SJCRH30 (cell line): ENCODE data around the gene BTBD2. TPM values are rescaled to one million over a fixed set of nuclear protein-coding genes. Genes with fewer than 3 reads are reported as not detected.

Source experiments
- DNase-seq, 2 experiments: peaks; one replicate each; pipeline ENCODE4 v3.0.0-alpha.2; 2015 to 2020
- H3K27ac ChIP-seq: fragments of 250-450 bp; sonication (Bioruptor Pico); 2 replicates; pipeline ENCODE4 v1.5.1; 2020; ENCODE audit warnings: mild to moderate bottlenecking, moderate library complexity
- H3K27me3 ChIP-seq: fragments of 250-450 bp; sonication (Bioruptor Pico); 2 replicates; pipeline ENCODE4 v1.5.1; 2020; ENCODE audit warnings: mild to moderate bottlenecking, moderate library complexity
- H3K36me3 ChIP-seq: fragments of 250-450 bp; sonication (Bioruptor Pico); 2 replicates; pipeline ENCODE4 v1.5.1; 2020; ENCODE audit warnings: mild to moderate bottlenecking, moderate library complexity
- H3K4me1 ChIP-seq: fragments of 250-450 bp; sonication (Bioruptor Pico); 2 replicates; pipeline ENCODE4 v1.5.1; 2020; ENCODE audit warnings: mild to moderate bottlenecking, moderate library complexity
- H3K4me3 ChIP-seq: fragments of 250-450 bp; sonication (Bioruptor Pico); 2 replicates; pipeline ENCODE4 v1.5.1; 2020; ENCODE audit warnings: mild to moderate bottlenecking, moderate library complexity
- H3K9me3 ChIP-seq: fragments of 250-450 bp; sonication (Bioruptor Pico); replicated peaks from 2 replicates; pipeline ENCODE4 v1.5.1; 2020; ENCODE audit warnings: mild to moderate bottlenecking, moderate library complexity
- total RNA-seq: library from RNA; depleted of rRNA; stranded (reverse); fragments of >200 nt; shearing (Covaris generic); gene quantifications from 2 replicates; pipeline ENCODE4 v1.2.3, GENCODE V29; 2014

Gene BTBD2
- total RNA-seq, 1 experiment from 2014 or later = 16.2 TPM

DNA sequence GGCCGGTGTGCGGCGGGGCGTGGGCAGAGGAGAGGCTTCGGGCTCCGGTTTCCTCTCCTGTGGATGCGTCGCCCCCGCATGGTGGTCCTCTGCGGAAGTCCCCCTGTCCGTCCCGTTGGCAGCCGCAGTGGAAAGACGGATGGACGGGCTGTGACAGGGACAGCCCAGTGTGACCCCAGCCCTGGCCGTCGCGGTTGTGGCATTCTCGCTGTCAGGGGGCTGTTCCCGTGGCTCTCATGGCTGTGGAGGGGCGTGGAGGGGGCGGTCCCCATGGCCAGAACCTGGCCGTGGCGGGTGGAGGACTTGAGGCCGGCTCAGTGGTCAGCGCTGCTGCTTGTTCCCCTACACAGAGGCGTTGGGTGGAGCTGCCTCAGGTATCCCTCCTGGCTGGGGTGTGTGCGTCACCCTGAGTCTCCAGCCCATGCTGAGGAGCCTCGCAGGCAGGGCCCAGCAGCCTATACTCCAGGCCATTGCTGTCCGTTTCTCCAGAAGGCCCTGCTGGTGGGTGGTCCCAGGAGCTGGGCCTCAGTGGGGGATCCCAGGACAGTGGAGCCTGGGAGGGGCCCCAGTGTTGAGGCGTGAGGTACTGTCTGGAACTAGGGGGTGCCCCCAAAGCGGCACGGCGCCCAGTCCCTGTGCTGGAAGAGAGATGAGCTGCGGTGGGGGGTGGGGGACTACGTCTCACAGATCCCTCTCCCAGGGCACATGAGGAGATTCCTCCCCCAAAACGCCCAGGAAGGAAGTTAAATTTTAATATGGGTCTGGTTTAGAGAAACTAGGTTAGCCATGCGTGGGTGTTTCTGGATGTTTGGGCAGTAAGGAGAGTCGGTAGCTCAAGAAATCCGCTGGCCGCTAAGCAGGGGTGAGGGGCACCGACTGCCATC is 54.3 kb downstream of the BTBD2 start:
- no peaks in the 10 kb centered on the region for H3K4me1 ChIP-seq
- H3K27me3 ChIP-seq = no peaks in the 10 kb centered on the region
- H3K4me3 ChIP-seq = no peak overlapping the region
- no peak overlapping the region for H3K27ac ChIP-seq
- DNase-seq = no peak
- no peaks in the 10 kb centered on the region for H3K9me3 ChIP-seq
- no peaks in the 10 kb centered on the region; the same call in 1 of the 2 replicates for H3K36me3 ChIP-seq

DNA sequence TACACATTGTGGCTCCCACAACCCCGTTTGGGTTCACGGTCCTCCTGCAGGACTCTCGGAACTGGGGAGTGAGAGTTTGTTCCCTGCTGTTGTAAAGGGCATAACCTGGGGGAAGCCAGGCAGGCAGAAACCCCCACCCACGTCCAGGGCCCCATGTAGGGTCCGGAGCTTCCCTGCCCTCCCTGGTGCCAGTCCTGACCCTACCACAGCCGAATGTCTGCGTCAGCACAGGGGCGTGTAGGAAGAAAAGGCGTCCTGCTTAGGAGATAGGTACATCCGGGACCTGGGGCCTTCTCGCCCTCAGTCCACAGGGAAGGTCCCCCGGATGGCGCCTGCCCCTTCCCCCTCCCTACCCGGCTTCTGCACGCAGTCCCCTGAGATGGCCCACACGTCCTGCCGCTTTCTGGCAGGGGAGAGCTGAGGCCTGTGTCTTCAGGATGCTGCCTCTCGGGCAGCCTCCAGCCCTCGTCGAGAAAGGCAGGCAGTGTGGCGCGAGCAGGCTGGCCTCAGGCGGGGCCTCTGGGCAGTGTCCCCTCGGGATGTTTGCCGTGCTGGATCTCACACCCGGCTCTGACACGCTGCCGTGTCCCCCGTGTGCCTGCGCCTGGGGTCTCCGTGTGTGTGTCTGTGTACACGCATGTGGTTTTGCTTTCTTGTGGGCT is 55.5 kb downstream of the BTBD2 start:
- Histone ChIP-seq H3K27me3 (no peaks in the 10 kb centered on the region), H3K4me3 (no peak overlapping the region), H3K27ac (no peak overlapping the region), H3K4me1 (no peaks in the 10 kb centered on the region), H3K36me3 (no peaks in the 10 kb centered on the region; the same call in 1 of the 2 replicates), H3K9me3 (no peaks in the 10 kb centered on the region)
- no peak for DNase-seq

DNA sequence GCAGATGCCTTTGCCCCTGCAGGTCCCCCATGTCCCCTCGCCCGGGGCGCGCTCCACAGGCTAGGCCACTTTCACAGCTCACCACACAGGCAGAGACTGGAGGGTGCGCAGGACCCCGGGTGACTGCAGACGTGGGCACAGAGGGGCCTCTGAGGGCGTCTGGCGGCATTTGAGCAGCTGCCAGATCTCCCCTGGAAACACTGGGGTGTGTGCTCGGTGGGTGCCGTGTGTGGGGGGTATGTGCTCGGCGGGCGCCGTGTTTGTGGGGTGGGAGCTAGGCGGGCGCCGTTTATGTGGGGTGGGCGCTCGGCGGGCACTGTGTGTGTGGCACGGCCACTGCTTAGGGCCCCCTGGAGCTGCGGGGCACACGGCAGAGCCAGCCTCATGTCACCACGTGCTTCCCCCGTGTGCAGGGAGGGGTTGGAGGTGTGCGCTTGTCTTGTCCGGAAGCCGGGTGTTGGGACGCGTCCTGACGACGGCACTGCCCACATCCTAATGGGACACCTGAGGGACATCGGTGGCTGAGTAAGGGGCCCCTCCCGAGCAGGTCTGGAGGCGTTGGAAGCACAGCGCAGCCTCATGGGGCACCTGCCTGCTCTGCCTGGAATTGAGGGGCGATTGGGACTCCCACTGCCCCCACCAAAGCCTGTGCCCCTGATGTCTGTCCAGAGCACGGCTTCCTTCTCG is 57.8 kb downstream of the BTBD2 start:
- no peak overlapping the region for H3K27ac ChIP-seq
- H3K4me1 ChIP-seq = no peaks in the 10 kb centered on the region
- DNase-seq = no peak
- no peaks in the 10 kb centered on the region for H3K27me3 ChIP-seq
- H3K36me3 ChIP-seq = no peaks in the 10 kb centered on the region
- H3K9me3 ChIP-seq = no peaks in the 10 kb centered on the region
- H3K4me3 ChIP-seq = no peak overlapping the region

DNA sequence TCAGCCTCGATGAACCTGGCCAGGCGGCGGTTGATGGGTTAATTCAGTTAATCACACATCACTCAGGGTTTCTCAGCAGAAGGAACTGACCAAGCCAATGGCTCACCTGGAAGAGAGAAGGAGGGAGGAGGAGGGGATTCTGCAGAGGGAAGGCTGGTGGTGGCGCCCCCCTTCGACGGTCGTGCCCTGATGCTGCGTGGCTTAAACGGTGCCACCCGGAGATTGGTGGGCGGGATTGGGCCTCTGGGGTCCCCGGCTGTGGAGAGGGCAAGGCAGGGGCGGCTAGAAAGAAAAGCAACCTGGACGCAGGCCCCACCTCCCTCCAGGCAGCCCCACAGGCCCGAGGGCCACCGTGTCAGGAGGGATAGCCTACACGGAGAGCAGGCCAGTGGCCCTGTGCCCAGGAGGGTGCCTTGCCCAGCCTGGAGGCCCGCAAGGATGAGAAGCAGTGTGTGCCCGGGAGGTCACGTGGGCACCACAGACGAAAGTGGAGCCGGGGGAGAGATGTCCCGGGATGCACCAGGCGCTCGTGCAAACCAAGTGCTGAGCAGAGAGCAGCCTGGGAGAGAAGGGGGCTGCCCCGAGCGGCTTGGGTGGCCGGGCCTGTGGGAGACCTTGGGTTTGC is 58.5 kb downstream of the BTBD2 start:
- H3K27ac ChIP-seq = no peak overlapping the region
- H3K4me1 ChIP-seq = no peaks in the 10 kb centered on the region
- no peak for DNase-seq

DNA sequence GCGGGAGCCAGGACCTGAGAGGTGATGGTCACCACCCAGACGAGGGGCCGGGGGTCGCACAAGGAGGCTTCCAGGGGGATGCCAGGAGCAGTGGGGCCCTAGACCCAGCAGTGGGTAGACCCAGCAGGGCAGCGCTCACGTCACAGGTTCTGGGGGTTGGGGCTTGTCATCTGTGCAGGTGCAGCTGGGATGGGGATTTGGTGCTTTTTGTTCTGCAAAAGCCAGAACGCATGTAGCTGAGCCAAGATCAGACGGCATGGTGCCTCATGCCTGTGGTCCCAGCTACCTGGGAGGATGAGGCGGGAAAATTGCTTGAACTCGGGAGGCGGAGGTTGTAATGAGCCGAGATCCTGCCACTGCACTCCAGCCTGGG is 59.4 kb downstream of the BTBD2 start:
- Histone ChIP-seq H3K27me3 (no peaks in the 10 kb centered on the region), H3K4me3 (no peak overlapping the region), H3K9me3 (no peaks in the 10 kb centered on the region), H3K36me3 (peaks cover 3% of the 10 kb centered on the region), H3K27ac (no peak overlapping the region), H3K4me1 (no peaks in the 10 kb centered on the region)
- DNase-seq = no peak

More for the DNA sequence above, 58.5 kb downstream of the BTBD2 start:
- Histone ChIP-seq H3K27me3 (no peaks in the 10 kb centered on the region), H3K9me3 (no peaks in the 10 kb centered on the region), H3K36me3 (peaks cover under 1% of the 10 kb centered on the region; the same call in 1 of the 2 replicates), H3K4me3 (no peak overlapping the region)

DNA sequence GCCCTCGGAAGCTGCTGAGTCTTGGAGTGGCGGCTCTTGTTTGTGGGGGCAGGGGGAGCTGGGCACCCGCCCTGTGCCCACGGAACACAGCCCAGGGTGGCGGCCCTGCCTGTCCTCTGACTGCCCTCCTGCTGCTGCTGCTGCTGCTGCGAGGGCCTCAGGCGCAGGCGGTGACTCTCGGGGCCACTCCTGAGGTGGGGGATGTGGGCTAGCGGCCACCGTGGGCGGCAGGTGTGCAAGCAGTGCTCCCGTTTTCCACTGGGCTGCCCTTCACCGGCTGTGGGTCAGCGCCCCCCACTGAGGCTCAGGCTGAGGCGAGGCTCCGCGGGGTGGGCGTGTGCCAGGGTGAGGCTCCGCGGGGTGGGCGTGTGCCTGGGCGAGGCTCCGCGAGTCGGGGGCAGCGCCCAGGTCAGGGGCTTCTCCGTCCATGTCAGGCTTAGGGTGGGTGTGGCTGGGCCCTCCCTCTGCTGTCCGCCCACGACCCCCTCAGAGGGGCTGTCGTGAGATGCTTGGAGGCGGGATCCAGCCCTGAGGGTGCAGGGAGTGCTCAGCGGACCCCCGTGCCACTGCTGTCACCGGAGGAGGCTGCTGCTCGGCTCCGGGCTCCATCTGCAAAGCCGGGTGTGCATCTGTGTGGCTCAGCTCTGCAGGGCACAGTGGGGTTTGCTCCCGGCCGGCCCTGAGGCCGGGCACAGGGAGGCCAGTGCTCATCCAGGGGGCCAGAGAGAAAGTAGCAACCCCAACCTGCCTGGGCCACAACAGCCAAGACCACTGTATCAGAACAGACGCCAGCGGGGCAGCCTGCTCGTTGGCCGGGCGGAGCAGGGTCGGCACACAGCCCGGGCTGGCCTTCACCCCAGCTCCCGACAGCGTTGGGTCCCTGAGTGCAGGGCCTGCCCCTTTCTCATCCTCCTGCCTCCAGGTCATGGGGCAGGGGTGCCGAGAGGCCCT is 60.1 kb downstream of the BTBD2 start:
- no peak for DNase-seq
- H3K27me3 ChIP-seq = no peaks in the 10 kb centered on the region
- no peaks in the 10 kb centered on the region for H3K4me1 ChIP-seq
- H3K27ac ChIP-seq = no peak overlapping the region
- no peak overlapping the region for H3K4me3 ChIP-seq
- H3K9me3 ChIP-seq = no peaks in the 10 kb centered on the region
- H3K36me3 ChIP-seq = peaks cover 3% of the 10 kb centered on the region

DNA sequence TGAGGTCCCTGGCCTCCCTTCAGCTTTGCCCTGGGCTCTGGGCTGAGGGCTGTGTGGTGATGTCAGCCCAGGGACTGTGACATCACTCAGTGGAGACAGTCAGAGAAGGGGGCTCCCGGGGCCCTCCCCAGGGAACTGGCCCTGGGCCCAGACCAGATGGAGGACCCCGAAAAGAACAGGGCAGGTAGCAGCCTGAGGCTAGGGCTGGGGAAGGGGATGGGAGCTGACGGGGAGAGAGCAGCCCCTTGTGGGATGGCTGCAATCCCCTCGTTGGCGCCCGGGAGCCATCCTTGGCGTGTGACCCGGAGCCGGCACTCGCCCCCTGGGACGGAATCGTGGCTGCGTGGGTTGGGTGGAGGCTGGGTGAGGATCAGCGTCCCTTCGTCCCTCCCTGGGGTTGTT is 61.0 kb downstream of the BTBD2 start:
- Histone ChIP-seq H3K36me3 (peaks cover 6% of the 10 kb centered on the region), H3K4me3 (no peak overlapping the region), H3K4me1 (no peaks in the 10 kb centered on the region), H3K9me3 (no peaks in the 10 kb centered on the region), H3K27ac (no peak overlapping the region), H3K27me3 (no peaks in the 10 kb centered on the region)
- no peak for DNase-seq

DNA sequence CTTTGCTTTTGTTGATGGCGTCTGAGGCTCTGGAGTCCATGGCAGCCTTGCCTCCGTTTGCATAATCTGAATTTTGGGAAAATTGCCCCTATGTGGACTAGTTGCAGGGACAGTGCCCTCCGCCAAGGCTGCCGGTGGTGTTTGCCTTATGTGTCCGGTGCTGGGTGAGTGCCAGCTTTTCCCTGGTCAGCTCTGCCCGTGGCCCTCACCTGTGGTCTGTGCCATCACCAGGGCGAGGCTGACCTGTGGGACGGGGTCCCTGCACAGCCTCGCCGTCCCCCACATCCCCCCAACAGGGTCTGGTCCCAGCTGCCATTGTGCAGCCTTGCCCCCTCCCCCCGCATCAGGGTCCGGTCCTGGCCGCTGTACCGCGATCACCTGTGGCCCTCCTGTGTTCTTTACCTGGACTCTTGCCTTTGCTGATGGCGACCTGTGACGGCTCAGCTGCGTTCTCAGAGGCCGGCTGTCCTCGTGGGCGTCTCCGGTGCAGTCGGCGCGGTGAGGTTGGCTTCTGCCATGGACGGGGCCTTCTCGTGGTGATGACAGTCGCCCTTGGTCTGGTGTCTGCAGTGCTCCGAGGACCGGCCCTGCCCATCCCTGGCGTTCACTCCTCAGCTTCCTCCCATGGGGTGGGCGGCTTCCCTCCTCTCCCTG is 61.9 kb downstream of the BTBD2 start:
- Histone ChIP-seq H3K4me3 (no peak overlapping the region), H3K27me3 (no peaks in the 10 kb centered on the region), H3K27ac (no peak overlapping the region), H3K4me1 (no peaks in the 10 kb centered on the region), H3K9me3 (no peaks in the 10 kb centered on the region), H3K36me3 (peaks cover 8% of the 10 kb centered on the region)
- no peak for DNase-seq

DNA sequence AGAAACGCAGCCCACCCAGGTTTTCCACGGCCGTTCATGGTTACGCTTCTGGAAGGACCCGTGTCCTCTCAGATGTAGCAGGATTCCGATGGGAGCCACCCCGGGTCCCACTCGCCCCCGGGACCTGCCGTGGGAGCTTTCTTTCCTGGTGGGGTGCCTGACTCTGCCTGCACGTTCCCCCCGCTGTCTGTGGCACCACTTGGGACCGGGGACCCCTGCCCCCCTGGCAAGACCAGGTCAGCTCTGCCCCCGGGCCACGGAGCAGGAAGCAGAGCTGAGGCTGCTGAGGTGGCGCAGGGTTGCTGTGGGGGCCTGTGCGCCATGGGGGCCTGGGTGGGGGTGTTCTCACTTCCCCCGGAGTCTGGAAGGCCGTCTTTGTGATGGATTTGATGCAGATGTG is 62.5 kb downstream of the BTBD2 start:
- H3K36me3 ChIP-seq = peaks cover 8% of the 10 kb centered on the region

DNA sequence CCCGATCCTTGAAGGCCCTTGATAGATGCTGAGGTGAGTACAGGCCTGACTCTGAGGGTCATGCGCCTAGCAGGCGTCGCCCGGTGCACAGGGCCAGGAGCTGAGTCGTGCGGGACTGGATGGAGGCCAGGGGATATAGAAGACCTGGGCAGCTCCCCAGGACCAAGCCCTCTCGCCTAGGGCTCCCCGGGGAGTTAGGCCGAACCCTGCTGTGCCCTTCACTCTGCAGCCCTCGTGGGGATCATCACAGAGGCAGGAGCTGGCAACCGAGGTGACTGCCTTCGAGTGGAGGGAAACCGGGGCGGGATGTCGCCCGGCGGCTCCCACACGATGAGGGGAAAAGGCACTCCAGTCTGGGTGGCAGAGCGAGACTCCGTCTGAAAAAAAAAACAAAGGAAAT is 62.9 kb downstream of the BTBD2 start:
- Histone ChIP-seq H3K9me3 (no peaks in the 10 kb centered on the region), H3K4me1 (no peaks in the 10 kb centered on the region), H3K4me3 (no peak overlapping the region), H3K27ac (no peak overlapping the region), H3K27me3 (no peaks in the 10 kb centered on the region), H3K36me3 (peaks cover 9% of the 10 kb centered on the region)
- no peak for DNase-seq

More for the DNA sequence above, 62.5 kb downstream of the BTBD2 start:
- Histone ChIP-seq H3K4me1 (no peaks in the 10 kb centered on the region), H3K9me3 (no peaks in the 10 kb centered on the region), H3K27me3 (no peaks in the 10 kb centered on the region), H3K4me3 (no peak overlapping the region), H3K27ac (no peak overlapping the region)
- DNase-seq = no peak

DNA sequence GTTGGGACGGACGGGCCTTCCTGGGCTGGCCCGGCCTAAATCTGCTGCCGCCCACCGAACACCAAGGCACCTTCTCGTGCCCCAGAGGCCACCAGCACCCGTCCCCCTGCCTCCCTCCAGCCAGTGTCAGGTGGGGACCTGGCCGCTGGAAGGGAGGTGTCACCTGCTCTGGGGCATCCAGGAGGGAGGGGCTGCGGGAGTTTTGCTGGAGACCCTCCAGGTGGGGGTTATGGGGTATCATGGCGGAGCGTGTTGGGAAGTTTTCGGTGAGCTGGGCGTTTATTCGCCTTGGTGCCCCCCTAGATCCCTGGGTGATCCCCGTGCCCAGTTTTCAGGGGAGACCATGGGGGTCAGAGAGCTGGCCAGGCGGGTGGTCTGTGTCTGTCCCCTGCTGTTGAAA is 64.9 kb downstream of the BTBD2 start:
- no peak overlapping the region for H3K27ac ChIP-seq
- H3K27me3 ChIP-seq = no peaks in the 10 kb centered on the region
- DNase-seq = no peak
- H3K4me1 ChIP-seq = peaks cover 4% of the 10 kb centered on the region
- peaks cover 12% of the 10 kb centered on the region for H3K36me3 ChIP-seq
- no peak overlapping the region for H3K4me3 ChIP-seq
- no peaks in the 10 kb centered on the region for H3K9me3 ChIP-seq

DNA sequence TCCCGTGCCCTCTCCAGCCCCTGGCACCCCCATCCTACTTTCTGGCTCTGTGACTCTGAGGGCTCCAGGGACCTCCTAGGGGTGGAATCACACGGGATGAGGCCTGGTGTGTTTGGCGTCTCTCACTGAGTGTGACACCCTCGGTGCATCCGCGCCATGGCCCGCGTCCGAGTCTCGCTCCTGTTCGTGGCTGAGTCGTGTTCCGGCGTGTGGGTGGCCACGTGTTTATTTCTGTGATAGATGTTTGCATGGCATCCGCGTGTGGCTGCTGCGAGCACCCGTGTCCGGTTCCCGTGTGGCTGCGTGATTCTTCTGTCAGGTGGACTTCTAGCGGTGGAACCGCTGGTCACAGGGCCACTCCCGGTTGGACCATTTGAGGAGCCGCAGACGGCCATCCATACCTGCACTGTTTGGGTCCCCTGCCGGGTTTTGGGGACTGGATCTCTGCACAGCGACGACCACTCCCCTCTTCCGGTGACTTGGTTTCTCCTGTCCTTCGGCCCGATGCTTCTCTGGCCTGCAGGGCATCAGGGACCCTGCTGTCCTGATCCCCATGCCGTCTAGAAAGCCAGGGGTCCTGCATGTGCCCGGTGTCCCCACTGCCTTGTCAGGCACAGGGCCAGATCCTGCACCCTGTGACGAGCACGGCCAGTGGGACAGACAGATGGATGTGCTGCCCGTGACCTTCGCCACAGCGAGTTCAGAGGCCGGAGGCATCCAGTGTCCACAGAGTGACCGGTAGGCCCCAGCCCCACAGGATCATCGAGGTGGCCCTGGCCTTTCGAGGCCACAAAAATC is 66.0 kb downstream of the BTBD2 start:
- Histone ChIP-seq H3K27ac (no peak overlapping the region), H3K9me3 (no peaks in the 10 kb centered on the region), H3K36me3 (peaks cover 12% of the 10 kb centered on the region), H3K27me3 (no peaks in the 10 kb centered on the region), H3K4me1 (peaks cover 13% of the 10 kb centered on the region), H3K4me3 (no peak overlapping the region)
- DNase-seq = no peak

DNA sequence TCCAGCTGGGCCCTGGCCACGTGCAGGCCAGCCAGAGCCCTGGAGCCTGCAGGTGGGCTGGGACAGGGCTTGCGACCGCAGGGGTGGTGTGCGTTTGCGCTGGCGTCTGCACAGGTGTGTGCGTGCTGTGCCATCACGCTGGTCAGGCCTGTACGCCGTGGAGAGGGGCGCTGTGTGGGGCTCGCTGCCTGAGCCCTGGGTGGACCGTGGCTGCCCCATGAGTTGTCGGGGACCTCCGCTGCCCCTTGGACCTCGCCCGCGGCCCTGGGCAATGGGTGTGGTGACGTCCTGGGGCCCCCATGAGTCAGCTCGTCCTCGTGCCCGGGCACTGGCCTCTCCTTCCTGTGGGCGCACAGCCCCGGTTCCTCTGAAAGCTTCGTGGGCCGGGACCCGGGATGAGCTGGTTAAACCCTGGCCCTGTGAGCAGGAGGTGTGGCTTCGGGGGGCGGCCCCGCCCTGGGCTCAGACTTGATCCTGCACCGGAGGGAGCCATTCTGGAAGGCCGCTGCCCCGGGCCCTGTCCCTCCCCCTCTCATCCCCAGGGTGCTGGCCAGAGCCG is 67.8 kb downstream of the BTBD2 start:
- no peak overlapping the region for H3K4me3 ChIP-seq
- H3K9me3 ChIP-seq = no peaks in the 10 kb centered on the region
- peaks cover 22% of the 10 kb centered on the region for H3K4me1 ChIP-seq
- H3K27me3 ChIP-seq = no peaks in the 10 kb centered on the region
- no peak overlapping the region for H3K27ac ChIP-seq
- peaks cover 12% of the 10 kb centered on the region for H3K36me3 ChIP-seq
- no peak for DNase-seq
